Left ventricle myocardium inferior (tissue), 1 donor: ENCODE data around the gene GRIN2A. TPM values are rescaled to one million over a fixed set of nuclear protein-coding genes. Genes with fewer than 3 reads are reported as not detected.

Experiments
- DNase-seq: peaks from one replicate; pipeline ENCODE4 v3.0.0-alpha.2; 2020
- H3K27ac ChIP-seq: fragments of 200-600 bp; replicated peaks from 2 replicates; pipeline ENCODE4 v1.8.0; 2021
- H3K27me3 ChIP-seq: fragments of 200-600 bp; 2 replicates; pipeline ENCODE4 v1.8.0; 2021; ENCODE audit warnings: low read depth
- H3K36me3 ChIP-seq: fragments of 200-600 bp; 2 replicates; pipeline ENCODE4 v1.8.0; 2021
- H3K4me1 ChIP-seq: fragments of 200-600 bp; 2 replicates; pipeline ENCODE4 v1.8.0; 2021
- H3K4me3 ChIP-seq: fragments of 200-600 bp; 2 replicates; pipeline ENCODE4 v1.8.0; 2021; ENCODE audit warnings: mild to moderate bottlenecking, moderate library complexity
- H3K9me3 ChIP-seq: fragments of 200-600 bp; replicated peaks from 2 replicates; pipeline ENCODE4 v1.8.0; 2021
- intact Hi-C: fragments of 100-400 bp; cut with micrococcal nuclease; formaldehyde crosslinking; loops from one replicate; pipeline ENCODE4 v1.11.0; 2022
- total RNA-seq: library from RNA; stranded (reverse); fragmentation: NEBNext Ultra II Directional; extraction: Animal tissue kit (Norgen Biotek cat#: 25700); gene quantifications from one replicate; pipeline ENCODE4 v1.2.1, GENCODE V29; 2021
- TF ChIP-seq, protein P1 (sequence below): fragments of 200-600 bp; IDR thresholded peaks from 2 replicates; pipeline ENCODE4 v1.8.0; 2021; ENCODE audit warnings: antibody characterized with exemption, mild to moderate bottlenecking, borderline replicate concordance
- donor health status: DM: no; HTN: yes; CAD: no; lungs with severe emphysema.

The GRIN2A gene
- total RNA-seq, 1 donor from 2014 or later = 2.4 TPM

DNA sequence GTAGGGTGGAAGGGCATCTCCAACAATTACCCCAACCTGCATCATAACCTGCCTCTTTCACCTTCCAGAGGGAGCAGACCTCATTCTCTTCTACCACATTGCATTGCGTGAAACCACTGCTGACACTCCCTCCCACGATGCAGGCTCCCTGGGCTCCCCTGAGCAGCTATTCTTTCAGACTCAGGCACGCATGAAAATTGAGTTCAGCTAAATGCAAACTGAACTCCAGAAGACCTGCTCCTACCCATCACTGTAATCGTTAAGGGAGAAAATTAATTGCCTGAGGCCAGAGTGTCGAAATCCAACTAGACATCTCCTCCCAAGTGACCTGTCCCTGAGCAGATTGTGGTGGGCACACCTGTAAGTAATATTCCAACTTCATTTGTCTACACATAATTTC is 186.0 kb downstream of the GRIN2A start:
- intact Hi-C loops = no loop called here
- peaks cover 15% of the 10 kb centered on the region for H3K27me3 ChIP-seq
- TF ChIP-seq, protein P1, sequence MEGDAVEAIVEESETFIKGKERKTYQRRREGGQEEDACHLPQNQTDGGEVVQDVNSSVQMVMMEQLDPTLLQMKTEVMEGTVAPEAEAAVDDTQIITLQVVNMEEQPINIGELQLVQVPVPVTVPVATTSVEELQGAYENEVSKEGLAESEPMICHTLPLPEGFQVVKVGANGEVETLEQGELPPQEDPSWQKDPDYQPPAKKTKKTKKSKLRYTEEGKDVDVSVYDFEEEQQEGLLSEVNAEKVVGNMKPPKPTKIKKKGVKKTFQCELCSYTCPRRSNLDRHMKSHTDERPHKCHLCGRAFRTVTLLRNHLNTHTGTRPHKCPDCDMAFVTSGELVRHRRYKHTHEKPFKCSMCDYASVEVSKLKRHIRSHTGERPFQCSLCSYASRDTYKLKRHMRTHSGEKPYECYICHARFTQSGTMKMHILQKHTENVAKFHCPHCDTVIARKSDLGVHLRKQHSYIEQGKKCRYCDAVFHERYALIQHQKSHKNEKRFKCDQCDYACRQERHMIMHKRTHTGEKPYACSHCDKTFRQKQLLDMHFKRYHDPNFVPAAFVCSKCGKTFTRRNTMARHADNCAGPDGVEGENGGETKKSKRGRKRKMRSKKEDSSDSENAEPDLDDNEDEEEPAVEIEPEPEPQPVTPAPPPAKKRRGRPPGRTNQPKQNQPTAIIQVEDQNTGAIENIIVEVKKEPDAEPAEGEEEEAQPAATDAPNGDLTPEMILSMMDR = no peak
- no peak for DNase-seq
- H3K27ac ChIP-seq = no peak overlapping the region
- no peaks in the 10 kb centered on the region for H3K4me1 ChIP-seq
- H3K36me3 ChIP-seq = no peaks in the 10 kb centered on the region
- no peak overlapping the region for H3K4me3 ChIP-seq
- peaks cover 5% of the 10 kb centered on the region for H3K9me3 ChIP-seq

DNA sequence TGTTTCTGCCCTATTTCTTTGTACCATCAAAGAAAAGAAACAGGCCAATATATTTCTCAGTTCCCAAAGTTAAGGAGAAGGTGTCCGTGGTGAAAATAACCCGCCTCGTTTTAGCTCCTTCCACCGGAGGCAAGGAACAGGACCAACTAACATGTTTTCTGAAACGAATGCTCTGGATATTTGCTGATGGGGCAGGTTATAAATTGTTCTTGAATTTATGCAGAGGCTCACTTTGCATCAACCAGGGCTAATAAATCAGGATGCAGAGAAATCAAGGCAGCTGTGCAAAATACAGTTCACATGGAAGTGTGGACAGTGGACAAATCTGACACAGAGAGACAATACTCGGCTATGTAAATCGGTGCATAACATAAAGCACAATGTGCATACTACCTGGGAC is 189.8 kb downstream of the GRIN2A start:
- Histone ChIP-seq H3K9me3 (peaks cover 8% of the 10 kb centered on the region), H3K4me3 (no peak overlapping the region), H3K4me1 (no peaks in the 10 kb centered on the region), H3K27me3 (peaks cover 15% of the 10 kb centered on the region), H3K36me3 (no peaks in the 10 kb centered on the region), H3K27ac (no peak overlapping the region)
- intact Hi-C loops = no loop called here
- DNase-seq = no peak
- TF ChIP-seq, protein P1 = no peak

DNA sequence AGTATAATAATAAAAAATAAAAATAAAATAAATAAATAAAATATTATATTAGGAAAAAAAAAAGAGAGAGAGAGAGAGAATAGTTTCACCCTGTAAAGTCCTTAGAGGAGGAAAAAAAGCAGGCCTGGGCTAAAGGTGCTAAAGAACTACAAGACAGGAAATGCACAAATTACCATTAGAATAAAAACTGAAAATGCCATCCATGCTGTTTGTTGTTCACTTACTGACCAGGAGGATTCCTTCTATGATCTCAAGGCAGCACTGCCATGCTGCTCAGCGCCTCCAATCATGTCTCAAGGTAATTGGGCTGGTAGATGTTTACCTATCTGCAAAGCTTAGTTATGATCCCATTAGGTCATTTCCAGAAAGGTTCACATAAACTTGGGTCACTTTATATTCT is 201.2 kb downstream of the GRIN2A start:
- Histone ChIP-seq H3K27ac (no peak overlapping the region), H3K9me3 (peaks cover 6% of the 10 kb centered on the region), H3K36me3 (no peaks in the 10 kb centered on the region), H3K27me3 (no peaks in the 10 kb centered on the region), H3K4me3 (no peak overlapping the region), H3K4me1 (no peaks in the 10 kb centered on the region)
- DNase-seq = no peak
- intact Hi-C loops = no loop called here
- TF ChIP-seq, protein P1 = no peak

DNA sequence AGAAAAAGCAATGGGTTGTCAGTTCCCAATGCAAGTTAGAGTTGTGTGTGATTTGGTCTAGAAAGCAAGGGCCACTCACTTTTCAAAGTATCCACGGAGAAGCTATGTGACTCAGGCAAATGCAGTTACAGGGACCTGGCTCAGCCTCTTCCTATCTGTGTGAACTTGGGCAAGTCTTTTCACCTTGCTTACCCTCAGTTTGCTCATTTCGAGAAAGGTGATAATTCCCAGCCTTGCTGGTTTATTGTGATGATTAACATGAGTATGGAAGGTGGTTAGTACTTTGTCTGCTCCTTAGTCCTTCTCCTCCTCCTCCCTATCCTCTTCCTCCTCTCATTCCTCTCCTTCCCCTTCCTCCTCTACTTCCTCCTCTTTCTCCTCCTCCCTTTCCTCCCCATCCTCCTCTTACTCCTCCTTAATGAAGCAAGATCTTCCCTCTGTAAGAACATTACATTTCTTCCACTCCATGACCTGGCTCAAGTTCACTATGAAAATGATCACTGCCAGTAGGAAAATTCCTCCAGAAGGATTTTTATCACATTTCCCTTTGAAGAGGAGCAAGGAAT is 204.0 kb downstream of the GRIN2A start:
- Histone ChIP-seq H3K27ac (no peak overlapping the region), H3K4me3 (no peak overlapping the region), H3K36me3 (no peaks in the 10 kb centered on the region), H3K9me3 (no peaks in the 10 kb centered on the region), H3K4me1 (no peaks in the 10 kb centered on the region), H3K27me3 (peaks cover 5% of the 10 kb centered on the region)
- no peak for DNase-seq
- intact Hi-C loops = no loop called here
- TF ChIP-seq, protein P1 = no peak

DNA sequence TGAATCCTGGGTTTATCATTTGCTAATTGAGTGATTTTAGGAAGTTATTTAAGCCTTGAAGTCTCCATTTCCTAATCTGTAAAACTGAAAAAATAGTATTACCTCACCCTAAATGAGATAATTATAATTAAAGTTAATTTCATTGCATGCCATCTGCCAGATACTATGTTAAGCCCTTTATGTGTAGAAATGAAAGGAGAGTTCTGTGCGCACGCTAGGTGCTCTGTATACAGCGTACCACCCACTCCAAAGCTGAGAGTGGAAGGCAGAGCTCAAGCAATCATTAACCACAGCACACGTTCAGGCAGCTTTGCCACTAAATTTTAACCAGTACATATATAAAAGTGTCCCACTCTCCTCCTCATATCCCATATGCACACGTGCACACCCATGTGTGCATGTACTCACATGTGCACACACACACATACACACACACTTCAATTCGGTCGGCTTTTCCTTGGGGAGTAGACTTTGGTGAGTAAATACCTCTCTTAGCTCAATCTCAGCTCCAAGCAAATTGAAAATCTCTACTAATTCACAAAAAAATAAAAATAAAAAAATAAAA is 204.8 kb downstream of the GRIN2A start:
- Histone ChIP-seq H3K27me3 (peaks cover 5% of the 10 kb centered on the region), H3K9me3 (no peaks in the 10 kb centered on the region), H3K4me3 (no peak overlapping the region), H3K27ac (no peak overlapping the region), H3K4me1 (no peaks in the 10 kb centered on the region), H3K36me3 (no peaks in the 10 kb centered on the region)
- TF ChIP-seq, protein P1 = no peak
- intact Hi-C loops = no loop called here
- DNase-seq = no peak
